ENCODE measurements around the gene COL26A1. TPM values are rescaled to one million over a fixed set of nuclear protein-coding genes. Genes with fewer than 3 reads are reported as not detected.
A peak's percentile ranks its signal among the peaks of the same experiment; 100 is the strongest.

The COL26A1 gene
- total RNA-seq, 1 donor from 2014 or later, result 0.11 TPM

DNA sequence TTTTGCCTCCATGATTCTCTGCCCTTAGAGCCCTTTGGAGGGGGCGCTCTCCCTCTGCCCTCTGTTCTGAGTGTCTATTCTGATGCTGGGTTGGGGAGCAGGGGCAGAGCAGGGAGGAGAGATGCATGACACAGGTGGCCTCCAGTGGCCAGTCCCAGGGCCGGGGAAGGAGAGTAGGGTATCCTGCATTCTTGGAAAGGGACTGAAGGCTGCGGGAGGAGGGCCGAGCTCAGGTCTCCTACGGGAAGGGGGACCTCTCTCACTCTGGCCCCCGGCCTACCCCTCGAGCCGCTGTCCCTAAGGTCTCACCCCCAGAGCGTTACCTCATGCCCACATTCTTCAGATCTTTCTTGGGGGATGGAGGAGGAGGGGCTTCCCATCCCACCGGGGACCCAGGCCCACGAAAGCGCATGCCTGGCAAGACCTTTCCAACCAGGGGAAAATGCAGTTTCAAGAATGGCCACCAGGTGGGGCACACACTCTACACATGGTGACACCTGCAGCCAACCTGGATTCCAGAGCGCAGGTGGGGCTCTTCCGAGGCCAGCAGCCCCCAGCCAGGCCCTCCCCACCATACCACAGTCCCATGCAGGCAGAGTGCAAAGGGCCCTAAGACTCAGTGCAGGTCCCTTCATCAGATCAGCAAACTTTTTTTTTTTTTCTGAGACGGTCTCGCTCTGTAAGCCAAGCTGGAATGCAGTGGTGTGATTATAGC is 180.0 kb downstream of the COL26A1 start:
- intact Hi-C loops (cut with micrococcal nuclease), result loop anchor here (1.0 kb wide), 1 partner anchor 730 kb away; no protein-coding TSS in a partner anchor
- Mint-ChIP-seq H3K4me1 (ENCODE audit: low read depth) (no peaks in the 10 kb centered on the region), H3K36me3 (ENCODE audit: low read depth) (no peaks in the 10 kb centered on the region), H3K27me3 (ENCODE audit: low read depth) (no peaks in the 10 kb centered on the region), H3K9me3 (no peaks in the 10 kb centered on the region), H3K4me3 (ENCODE audit: low read depth) (no peak overlapping the region), H3K27ac (no peak overlapping the region)
- peak; percentile 53 for DNase-seq (ENCODE audit: low spot score)

GRCh38 chr7:101543242-101543766 is 180.6 kb downstream of the COL26A1 start:
- Mint-ChIP-seq H3K36me3 (ENCODE audit: low read depth) (no peaks in the 10 kb centered on the region), H3K4me1 (ENCODE audit: low read depth) (no peaks in the 10 kb centered on the region), H3K27ac (no peak overlapping the region), H3K27me3 (ENCODE audit: low read depth) (no peaks in the 10 kb centered on the region), H3K9me3 (no peaks in the 10 kb centered on the region), H3K4me3 (ENCODE audit: low read depth) (no peak overlapping the region)
- DNase-seq (ENCODE audit: low spot score), result no peak
- intact Hi-C loops (cut with micrococcal nuclease), result loop anchor here (1.0 kb wide), 1 partner anchor 729 kb away; no protein-coding TSS in a partner anchor

GRCh38 chr7:101543846-101544245 is 181.2 kb downstream of the COL26A1 start:
- Mint-ChIP-seq H3K27ac (no peak overlapping the region), H3K4me3 (ENCODE audit: low read depth) (no peak overlapping the region), H3K27me3 (ENCODE audit: low read depth) (no peaks in the 10 kb centered on the region), H3K9me3 (no peaks in the 10 kb centered on the region), H3K36me3 (ENCODE audit: low read depth) (no peaks in the 10 kb centered on the region), H3K4me1 (ENCODE audit: low read depth) (no peaks in the 10 kb centered on the region)
- intact Hi-C loops (cut with micrococcal nuclease), result loop anchor here (1.0 kb wide), 1 partner anchor 728 kb away; no protein-coding TSS in a partner anchor
- no peak for DNase-seq (ENCODE audit: low spot score)

DNA sequence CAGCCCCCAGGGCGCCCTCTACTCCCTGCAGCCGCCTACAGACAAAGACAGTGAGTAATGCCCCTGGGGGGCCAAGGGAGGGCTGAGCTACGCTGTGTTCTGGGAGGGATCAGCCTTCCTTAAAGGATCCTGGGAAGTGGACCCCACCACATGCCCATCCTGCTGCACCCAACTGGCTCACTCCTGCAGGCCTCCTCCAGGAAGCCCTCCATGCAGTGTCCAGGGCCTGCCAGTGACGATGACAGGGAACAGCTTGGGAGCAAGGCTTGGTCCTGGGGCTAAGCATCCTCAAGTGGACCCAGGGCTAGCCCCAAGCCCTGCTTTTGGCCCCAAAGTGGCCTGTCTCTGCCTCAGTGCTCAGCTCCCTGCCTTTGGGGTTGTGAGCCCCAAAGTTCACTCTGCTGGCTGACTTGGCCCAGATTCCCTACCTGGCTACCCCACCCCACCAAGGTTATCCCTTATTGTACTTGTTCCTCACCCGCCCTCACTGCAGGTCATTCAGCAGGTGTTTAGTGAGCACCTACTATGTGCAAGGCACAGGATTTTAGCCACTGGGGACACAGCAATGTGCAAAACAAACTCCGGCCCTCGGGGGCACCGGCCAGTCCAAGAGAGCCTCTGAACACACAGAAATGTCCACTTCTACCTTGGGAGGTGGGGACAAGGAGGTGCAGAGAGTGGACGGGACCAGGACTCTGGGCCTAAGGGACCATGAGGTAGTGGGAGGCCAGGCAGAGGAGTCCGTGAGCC is 182.9 kb downstream of the COL26A1 start:
- intact Hi-C loops (cut with micrococcal nuclease), result no loop called here
- Mint-ChIP-seq H3K4me1 (ENCODE audit: low read depth) (no peaks in the 10 kb centered on the region), H3K36me3 (ENCODE audit: low read depth) (no peaks in the 10 kb centered on the region), H3K27ac (no peak overlapping the region), H3K9me3 (no peaks in the 10 kb centered on the region), H3K4me3 (ENCODE audit: low read depth) (no peak overlapping the region), H3K27me3 (ENCODE audit: low read depth) (no peaks in the 10 kb centered on the region)
- DNase-seq (ENCODE audit: low spot score), result no peak

DNA sequence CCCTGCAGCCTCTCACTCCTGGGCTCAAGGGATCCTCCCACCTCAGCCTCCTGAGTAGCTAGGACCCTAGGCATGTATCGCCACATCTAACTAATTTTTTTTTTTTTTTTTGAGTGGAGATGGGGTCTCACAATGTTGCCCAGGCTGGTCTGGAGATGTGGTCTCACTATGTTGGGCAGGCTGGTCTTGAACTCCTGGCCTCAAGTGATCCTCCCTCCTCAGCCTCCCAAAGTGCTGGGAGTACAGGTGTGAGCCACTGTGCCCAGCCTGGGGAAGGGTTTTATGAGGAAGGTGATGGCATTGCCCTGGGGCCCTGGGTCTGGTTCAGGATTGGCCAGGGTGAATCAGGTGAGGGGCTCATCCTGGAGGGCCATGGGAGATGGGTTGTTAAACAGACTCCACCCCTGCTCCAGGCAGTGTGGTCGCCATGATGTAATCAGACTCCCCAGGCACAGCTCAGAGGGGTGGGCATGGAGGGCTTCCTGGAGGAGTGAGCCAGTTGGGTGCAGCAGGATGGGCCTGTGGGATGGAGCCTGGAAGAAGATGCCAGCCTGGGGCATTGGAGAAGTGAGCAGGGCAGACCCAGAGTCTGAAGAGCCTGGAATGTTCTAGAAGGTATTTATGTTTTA is 183.7 kb downstream of the COL26A1 start:
- intact Hi-C loops (cut with micrococcal nuclease), result no loop called here
- Mint-ChIP-seq H3K27ac (no peak overlapping the region), H3K9me3 (no peaks in the 10 kb centered on the region), H3K36me3 (ENCODE audit: low read depth) (no peaks in the 10 kb centered on the region), H3K4me1 (ENCODE audit: low read depth) (no peaks in the 10 kb centered on the region), H3K27me3 (ENCODE audit: low read depth) (no peaks in the 10 kb centered on the region), H3K4me3 (ENCODE audit: low read depth) (no peak overlapping the region)
- no peak for DNase-seq (ENCODE audit: low spot score)

- H3K4me1 Mint-ChIP-seq (ENCODE audit: low read depth), result no peaks in the 10 kb centered on the region
- H3K9me3 Mint-ChIP-seq, result no peaks in the 10 kb centered on the region
- no peak overlapping the region for H3K27ac Mint-ChIP-seq
- no peaks in the 10 kb centered on the region for H3K36me3 Mint-ChIP-seq (ENCODE audit: low read depth)
- H3K4me3 Mint-ChIP-seq (ENCODE audit: low read depth), result no peak overlapping the region
- no peaks in the 10 kb centered on the region for H3K27me3 Mint-ChIP-seq (ENCODE audit: low read depth)
- no peak for DNase-seq (ENCODE audit: low spot score)
- intact Hi-C loops (cut with micrococcal nuclease), result no loop called here
These were observed 184.6 kb downstream of the COL26A1 start for GRCh38 chr7:101547022-101547915.

DNA sequence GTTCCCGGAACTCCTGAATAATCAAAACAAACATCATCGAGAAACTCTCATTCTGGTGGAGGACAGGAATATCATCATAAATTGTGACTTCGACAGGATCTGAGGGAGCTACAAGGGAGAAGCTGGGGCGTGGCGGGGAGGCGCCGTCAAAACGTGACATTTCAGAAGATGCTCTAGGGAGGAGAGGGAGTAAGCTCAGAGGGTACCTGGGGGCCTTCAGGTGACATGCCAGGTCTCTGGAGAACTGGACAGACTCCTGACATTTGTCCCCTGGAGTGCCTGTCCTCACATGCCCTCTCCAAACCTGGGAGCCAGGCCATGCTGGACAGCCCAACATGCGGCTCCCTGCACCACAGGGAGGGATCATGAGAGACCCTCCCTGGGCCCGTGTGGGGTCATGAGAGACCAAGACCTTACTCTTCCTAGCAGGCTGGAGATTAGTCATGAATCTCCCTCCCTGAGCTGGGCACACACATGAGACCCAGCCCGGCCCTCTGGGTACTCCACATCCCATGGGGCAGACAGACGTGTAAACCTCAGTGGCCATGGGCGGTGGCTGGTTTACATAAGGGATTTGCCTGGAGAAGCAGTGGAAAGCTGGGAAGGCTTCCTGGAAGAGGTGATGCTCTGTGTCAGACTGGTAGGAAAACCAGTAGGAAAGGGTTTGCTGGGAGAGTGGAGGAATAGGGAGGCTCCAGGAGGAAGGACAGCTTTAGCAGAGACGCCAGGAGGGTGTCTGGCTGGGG is 185.4 kb downstream of the COL26A1 start:
- intact Hi-C loops (cut with micrococcal nuclease), result no loop called here
- no peak overlapping the region for H3K27ac Mint-ChIP-seq

DNA sequence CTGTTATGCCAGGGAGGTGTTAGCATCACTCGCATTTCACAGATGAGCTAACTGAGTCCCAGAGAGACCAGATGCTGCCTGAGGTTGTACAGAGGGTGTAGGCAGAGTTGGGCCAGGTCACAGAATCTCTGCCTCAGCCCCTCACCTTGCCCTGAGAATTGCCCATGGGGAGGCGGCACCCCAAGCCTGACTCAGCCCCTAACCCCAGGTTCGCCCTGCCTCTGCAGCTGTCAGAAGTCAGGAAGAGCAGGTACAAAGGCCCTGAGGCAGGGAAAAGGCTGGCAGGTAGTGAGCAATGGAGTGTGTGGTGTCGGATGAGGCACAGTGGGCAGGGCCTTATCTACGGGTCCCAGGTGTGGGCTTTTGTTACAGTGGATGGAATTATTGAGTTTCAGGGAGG is 187.1 kb downstream of the COL26A1 start:
- no peaks in the 10 kb centered on the region for H3K27me3 Mint-ChIP-seq (ENCODE audit: low read depth)
- no peaks in the 10 kb centered on the region for H3K36me3 Mint-ChIP-seq (ENCODE audit: low read depth)
- no peak overlapping the region for H3K4me3 Mint-ChIP-seq (ENCODE audit: low read depth)
- H3K27ac Mint-ChIP-seq, result no peak overlapping the region
- intact Hi-C loops (cut with micrococcal nuclease), result no loop called here
- H3K4me1 Mint-ChIP-seq (ENCODE audit: low read depth), result no peaks in the 10 kb centered on the region
- no peak for DNase-seq (ENCODE audit: low spot score)
- no peaks in the 10 kb centered on the region for H3K9me3 Mint-ChIP-seq

More for the DNA sequence above, 185.4 kb downstream of the COL26A1 start:
- Mint-ChIP-seq H3K4me1 (ENCODE audit: low read depth) (no peaks in the 10 kb centered on the region), H3K36me3 (ENCODE audit: low read depth) (no peaks in the 10 kb centered on the region), H3K4me3 (ENCODE audit: low read depth) (no peak overlapping the region), H3K27me3 (ENCODE audit: low read depth) (no peaks in the 10 kb centered on the region), H3K9me3 (no peaks in the 10 kb centered on the region)
- no peak for DNase-seq (ENCODE audit: low spot score)

DNA sequence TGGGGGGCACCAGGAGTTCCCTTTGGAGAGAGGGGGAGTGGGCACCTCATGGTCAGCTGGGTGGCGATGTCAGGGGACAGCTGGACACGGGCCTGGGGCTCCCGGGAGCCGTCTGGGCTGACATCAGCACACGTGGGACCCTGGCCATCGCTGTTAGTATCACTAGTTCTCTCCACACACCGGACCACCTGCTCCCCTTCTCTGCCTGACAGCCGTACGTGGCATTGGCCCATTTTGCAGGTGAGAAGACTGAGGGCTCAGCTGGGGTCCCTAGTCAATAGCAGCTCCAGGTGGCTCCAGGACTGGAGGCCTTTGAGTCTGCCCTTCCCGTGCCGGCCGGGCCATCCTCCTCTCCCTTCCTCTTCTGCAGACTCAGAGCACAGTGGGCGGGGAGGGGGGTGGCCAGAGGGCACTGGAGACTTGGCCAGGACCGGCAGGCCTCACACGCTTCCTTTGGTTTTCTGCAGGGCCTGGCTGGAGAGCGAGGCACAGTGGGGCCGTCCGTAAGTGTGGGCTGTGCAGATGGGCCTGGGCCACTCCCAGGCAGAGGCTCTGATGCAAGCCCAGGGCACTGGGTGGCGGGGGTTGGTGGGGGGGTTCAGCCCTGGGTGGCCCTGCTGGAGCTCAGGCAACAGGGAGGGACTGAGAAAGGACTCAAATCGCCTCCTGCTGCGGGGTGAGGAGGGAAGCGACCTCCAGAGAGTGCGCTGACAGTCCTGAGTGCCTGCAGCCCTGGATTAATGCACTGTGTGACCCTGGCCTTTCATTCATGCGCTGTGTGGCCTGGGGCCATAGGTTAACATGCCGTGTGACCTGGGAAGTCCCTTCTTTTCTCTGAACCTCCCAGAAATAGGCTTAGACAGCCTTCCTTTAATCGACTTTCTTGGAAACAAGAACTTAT is 188.2 kb downstream of the COL26A1 start:
- Mint-ChIP-seq H3K27ac (no peak overlapping the region), H3K9me3 (no peaks in the 10 kb centered on the region), H3K4me1 (ENCODE audit: low read depth) (no peaks in the 10 kb centered on the region), H3K4me3 (ENCODE audit: low read depth) (no peak overlapping the region), H3K36me3 (ENCODE audit: low read depth) (no peaks in the 10 kb centered on the region), H3K27me3 (ENCODE audit: low read depth) (no peaks in the 10 kb centered on the region)
- no peak for DNase-seq (ENCODE audit: low spot score)
- intact Hi-C loops (cut with micrococcal nuclease), result no loop called here

- Mint-ChIP-seq H3K4me1 (ENCODE audit: low read depth) (no peaks in the 10 kb centered on the region), H3K27ac (no peak overlapping the region), H3K36me3 (ENCODE audit: low read depth) (no peaks in the 10 kb centered on the region), H3K27me3 (ENCODE audit: low read depth) (no peaks in the 10 kb centered on the region), H3K9me3 (no peaks in the 10 kb centered on the region), H3K4me3 (ENCODE audit: low read depth) (no peak overlapping the region)
- intact Hi-C loops (cut with micrococcal nuclease), result no loop called here
- DNase-seq (ENCODE audit: low spot score), result no peak
These were observed 190.5 kb downstream of the COL26A1 start for GRCh38 chr7:101553018-101553770.
